Progenitor cell of endocrine pancreas (in vitro differentiated cells): ENCODE data around the gene TNPO3. TPM values are rescaled to one million over a fixed set of nuclear protein-coding genes. Genes with fewer than 3 reads are reported as not detected.
A peak's percentile ranks its signal among the peaks of the same experiment; 100 is the strongest.

ENCODE experiments used
- DNase-seq: peaks from one replicate; pipeline ENCODE4 v3.0.0; 2021; ENCODE audit warnings: low spot score; ENCODE audit not compliant: unreplicated experiment
- H3K27ac Mint-ChIP-seq: 2 replicates; pipeline ENCODE4 v1.8.0; 2021; ENCODE audit warnings: mild to moderate bottlenecking, moderate library complexity, mixed read lengths
- H3K27me3 Mint-ChIP-seq: 2 replicates; pipeline ENCODE4 v1.8.0; 2021; ENCODE audit warnings: mixed read lengths
- H3K36me3 Mint-ChIP-seq: 2 replicates; pipeline ENCODE4 v1.8.0; 2022; ENCODE audit warnings: mixed read lengths; ENCODE audit not compliant: insufficient read depth
- H3K4me1 Mint-ChIP-seq: 2 replicates; pipeline ENCODE4 v1.8.0; 2021; ENCODE audit warnings: low read depth, mixed read lengths
- H3K4me3 Mint-ChIP-seq: 2 replicates; pipeline ENCODE4 v1.8.0; 2021; ENCODE audit warnings: low read depth, mild to moderate bottlenecking, moderate library complexity, mixed read lengths
- H3K9me3 Mint-ChIP-seq: 2 replicates; pipeline ENCODE4 v1.8.0; 2021; ENCODE audit warnings: low read depth, mixed read lengths
- total RNA-seq: library from RNA; stranded (reverse); gene quantifications from 2 replicates; pipeline ENCODE4 v1.2.1, GENCODE V29; 2021
- TF ChIP-seq, protein P1 (sequence below): fragments of 200-600 bp; sonication (generic); IDR thresholded peaks from one replicate; pipeline ENCODE4 v1.5.0; 2021; ENCODE audit warnings: antibody characterized with exemption, mild to moderate bottlenecking; ENCODE audit not compliant: unreplicated experiment

TNPO3 gene
- total RNA-seq, 1 donor from 2014 or later, result 44.8 TPM

DNA sequence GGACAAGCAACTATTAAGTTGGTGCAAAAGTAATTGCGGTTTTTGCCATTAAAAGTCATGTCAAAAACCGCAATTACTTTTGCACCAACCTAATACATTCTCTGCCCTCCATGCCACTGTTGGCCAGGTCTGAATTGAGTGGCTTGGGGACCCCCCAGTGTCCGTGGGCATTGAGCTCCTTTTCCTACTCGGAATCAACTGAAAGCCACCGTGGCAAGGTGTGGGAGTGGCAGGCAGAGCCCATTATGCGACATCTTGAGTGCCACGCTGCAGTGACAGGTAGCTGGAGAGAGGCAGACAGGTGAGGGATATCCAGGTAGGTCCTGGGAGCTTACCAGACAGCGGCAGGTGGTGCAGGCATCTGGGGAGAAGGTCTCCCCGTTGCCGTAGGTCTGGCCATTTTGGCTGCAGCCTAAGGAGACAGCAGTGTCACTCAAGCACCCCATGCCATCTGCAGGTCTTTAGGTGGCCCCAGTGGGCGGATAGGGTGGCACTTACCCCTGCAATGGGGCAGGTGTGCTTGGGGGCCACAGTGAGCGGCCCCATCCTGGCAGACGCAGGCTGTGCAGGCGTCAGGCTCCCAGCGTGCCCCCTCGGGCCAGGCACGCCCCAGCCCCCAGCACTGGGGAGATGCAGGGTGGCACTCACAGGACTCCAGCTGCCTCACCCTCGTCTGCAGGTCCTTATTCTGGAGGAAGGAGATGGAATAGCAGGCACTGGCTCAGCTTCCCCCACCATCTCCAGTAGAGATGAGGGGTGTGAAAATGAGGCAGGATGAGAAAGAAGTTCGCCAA, 147.9 kb downstream of the TNPO3 start:
- Mint-ChIP-seq H3K27ac (no peak overlapping the region), H3K36me3 (peaks cover 1% of the 10 kb centered on the region), H3K27me3 (peaks cover 19% of the 10 kb centered on the region), H3K9me3 (no peaks in the 10 kb centered on the region), H3K4me3 (no peak overlapping the region), H3K4me1 (peaks cover 8% of the 10 kb centered on the region)
- DNase-seq, result no peak
- TF ChIP-seq, protein P1, sequence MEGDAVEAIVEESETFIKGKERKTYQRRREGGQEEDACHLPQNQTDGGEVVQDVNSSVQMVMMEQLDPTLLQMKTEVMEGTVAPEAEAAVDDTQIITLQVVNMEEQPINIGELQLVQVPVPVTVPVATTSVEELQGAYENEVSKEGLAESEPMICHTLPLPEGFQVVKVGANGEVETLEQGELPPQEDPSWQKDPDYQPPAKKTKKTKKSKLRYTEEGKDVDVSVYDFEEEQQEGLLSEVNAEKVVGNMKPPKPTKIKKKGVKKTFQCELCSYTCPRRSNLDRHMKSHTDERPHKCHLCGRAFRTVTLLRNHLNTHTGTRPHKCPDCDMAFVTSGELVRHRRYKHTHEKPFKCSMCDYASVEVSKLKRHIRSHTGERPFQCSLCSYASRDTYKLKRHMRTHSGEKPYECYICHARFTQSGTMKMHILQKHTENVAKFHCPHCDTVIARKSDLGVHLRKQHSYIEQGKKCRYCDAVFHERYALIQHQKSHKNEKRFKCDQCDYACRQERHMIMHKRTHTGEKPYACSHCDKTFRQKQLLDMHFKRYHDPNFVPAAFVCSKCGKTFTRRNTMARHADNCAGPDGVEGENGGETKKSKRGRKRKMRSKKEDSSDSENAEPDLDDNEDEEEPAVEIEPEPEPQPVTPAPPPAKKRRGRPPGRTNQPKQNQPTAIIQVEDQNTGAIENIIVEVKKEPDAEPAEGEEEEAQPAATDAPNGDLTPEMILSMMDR, result no peak

DNA sequence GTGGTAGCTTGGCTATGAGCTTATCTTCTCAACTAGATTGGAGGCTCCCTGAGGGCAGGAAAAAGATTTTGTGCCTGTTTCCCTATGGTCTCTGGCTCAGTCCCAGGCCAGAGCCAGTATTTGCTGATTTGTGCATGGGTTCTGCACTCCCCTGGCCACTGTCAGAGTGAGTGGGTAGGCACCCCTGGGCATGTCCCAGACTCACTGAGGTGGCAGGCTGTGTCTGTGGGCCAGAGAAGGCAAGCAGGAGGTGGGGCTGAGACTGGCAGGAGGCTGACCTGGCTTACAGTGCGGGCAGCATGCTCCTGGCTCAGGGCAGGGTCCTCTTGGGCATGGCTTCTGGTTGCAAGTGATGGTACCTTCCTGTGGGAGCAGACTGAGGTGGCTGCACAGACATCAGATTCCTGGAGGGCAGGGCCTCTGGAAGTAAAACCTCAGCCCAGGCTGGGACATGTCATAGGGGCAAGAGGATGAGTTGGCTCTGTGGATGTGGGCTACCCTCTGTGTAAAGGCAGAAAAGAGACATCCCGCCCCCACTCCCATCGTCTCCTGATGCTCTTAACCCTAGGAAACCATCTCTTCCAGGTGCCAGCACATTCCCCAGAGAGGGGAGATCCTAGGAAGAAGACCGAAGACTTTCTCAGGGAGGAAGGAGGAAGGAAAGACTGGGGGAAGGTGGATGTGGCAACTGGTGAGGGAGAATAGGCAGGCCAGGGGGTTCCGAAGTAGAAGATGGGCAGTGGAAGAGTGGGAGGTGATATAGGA, 148.7 kb downstream of the TNPO3 start:
- DNase-seq, result no peak
- Mint-ChIP-seq H3K4me1 (peaks cover 5% of the 10 kb centered on the region), H3K9me3 (no peaks in the 10 kb centered on the region), H3K36me3 (peaks cover 4% of the 10 kb centered on the region), H3K4me3 (no peak overlapping the region), H3K27ac (no peak overlapping the region), H3K27me3 (peaks cover 12% of the 10 kb centered on the region)
- TF ChIP-seq, protein P1, result no peak

DNA sequence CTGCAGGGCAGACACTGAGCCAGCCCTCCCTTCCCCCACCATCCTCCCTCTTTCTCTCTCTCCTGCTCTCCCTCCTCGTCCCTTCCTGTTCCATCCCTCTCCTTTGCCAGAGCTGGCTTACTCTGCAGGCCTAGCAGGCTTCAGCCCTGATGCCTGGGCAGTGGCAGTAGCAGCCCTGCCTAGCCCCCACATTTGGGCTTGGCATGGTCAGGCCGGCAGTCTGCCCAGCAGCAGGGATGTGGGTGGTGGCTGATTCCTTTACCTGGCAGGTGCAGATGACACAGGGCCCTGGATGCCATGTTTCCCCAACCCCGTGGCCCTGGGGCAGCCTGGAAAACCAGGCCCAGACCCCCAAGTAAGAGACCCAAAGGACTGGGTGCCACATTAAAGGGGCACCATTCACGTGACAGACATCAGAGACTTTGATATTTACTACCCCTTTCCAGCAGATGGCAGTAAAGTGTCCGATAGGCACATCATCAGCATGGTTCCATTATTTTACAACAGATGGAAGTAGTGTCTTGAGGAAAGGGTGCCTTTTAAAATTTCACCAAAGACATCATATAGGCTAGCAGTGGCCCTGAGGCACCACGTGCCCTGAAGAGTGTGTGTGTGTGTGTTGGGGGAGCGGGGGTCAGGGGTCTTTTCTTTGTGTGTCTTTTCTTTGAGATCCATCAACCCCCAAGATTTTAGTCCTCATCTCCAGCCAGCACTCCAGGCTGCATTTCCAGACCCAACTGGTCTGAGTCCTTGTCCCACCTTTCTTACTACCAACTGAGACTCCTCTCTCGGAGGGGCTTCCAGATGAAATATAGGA, 150.3 kb downstream of the TNPO3 start:
- H3K36me3 Mint-ChIP-seq, result peaks cover 11% of the 10 kb centered on the region
- peaks cover 2% of the 10 kb centered on the region for H3K4me1 Mint-ChIP-seq
- no peak overlapping the region for H3K4me3 Mint-ChIP-seq
- no peak for DNase-seq
- no peak overlapping the region for H3K27ac Mint-ChIP-seq
- TF ChIP-seq, protein P1, result peak; percentile 63
- peaks cover 4% of the 10 kb centered on the region for H3K9me3 Mint-ChIP-seq
- peaks cover 6% of the 10 kb centered on the region for H3K27me3 Mint-ChIP-seq

Other genes with a start within 250 kb of the TNPO3 start
- 6.9 and 11.7 TPM in 2 replicates for gene FLNC, start 224.7 kb downstream of the TNPO3 start, total RNA-seq
- gene ATP6V1F, start 192.3 kb downstream of the TNPO3 start, total RNA-seq, result 119 and 124 TPM in 2 replicates
- 6.8 and 8.5 TPM in 2 replicates for gene KCP, start 144.4 kb downstream of the TNPO3 start, total RNA-seq
- gene IRF5, start 117.2 kb downstream of the TNPO3 start, total RNA-seq, result 0.44 and 0.69 TPM in 2 replicates
- 22.2 and 24.5 TPM in 2 replicates for gene TSPAN33, start 89.6 kb upstream of the TNPO3 start, total RNA-seq
- gene SMO, start 133.5 kb upstream of the TNPO3 start, total RNA-seq, result 103 and 104 TPM in 2 replicates
- gene AHCYL2, start 169.9 kb upstream of the TNPO3 start, total RNA-seq, result 22.0 and 26.0 TPM in 2 replicates